Gastroesophageal sphincter (tissue), 3 donors: Measurements from ENCODE around the gene FAIM2.

Experiments
- CTCF ChIP-seq, 4 experiments: fragments of 200-600 bp in 2 of 4; fragments of 450-650 bp in 2 of 4; sonication (generic) in 1 of 4; IDR thresholded peaks; one replicate each; pipeline ENCODE4 v1.5.1; 2017 to 2019; ENCODE audit warnings: antibody characterized with exemption in 4 of 4, mild to moderate bottlenecking in 2 of 4, moderate library complexity in 2 of 4
- EP300 ChIP-seq: sonication (generic); formaldehyde crosslinking; IDR thresholded peaks from one replicate; pipeline ENCODE4 v1.6.1; 2017; ENCODE audit warnings: antibody characterized with exemption, mild to moderate bottlenecking
- POLR2A ChIP-seq, 2 donors: fragments of 450-650 bp; IDR thresholded peaks; one replicate each; pipeline ENCODE4 v1.6.1; 2017; ENCODE audit warnings: antibody characterized with exemption in 2 of 2, mild to moderate bottlenecking in 2 of 2, moderate library complexity in 1 of 2
- POLR2AphosphoS5 ChIP-seq: sonication (generic); formaldehyde crosslinking; IDR thresholded peaks from one replicate; pipeline ENCODE4 v1.6.1; 2017; ENCODE audit warnings: antibody characterized with exemption

DNA sequence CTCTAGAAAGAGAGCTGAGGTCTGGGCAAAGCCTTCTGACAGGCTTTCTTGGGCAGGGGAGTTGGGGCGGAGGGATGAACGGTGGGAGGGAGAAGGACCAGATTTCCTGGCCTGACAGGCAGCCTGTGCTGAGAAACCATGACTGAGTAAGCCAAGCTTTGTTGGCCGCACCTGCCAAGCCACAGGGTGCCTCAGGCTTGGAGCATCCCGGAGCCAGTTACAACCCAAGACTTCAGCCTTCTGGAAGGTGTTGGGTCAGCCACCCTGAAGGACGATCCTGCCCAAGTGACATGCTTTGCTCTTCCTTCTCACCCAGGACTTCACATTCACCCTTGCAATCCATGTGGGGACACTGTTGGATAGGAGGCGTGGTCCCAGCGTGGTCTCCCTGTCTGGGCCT, 25.9 kb upstream of the FAIM2 start:
- TF ChIP-seq CTCF (IDR thresholded peaks at IDR 0.05) (no peak), POLR2A (IDR thresholded peaks at IDR 0.05) (no peak), EP300 (no peak), POLR2AphosphoS5 (no peak)
